ENCODE data around the gene HIRIP3.

The HIRIP3 gene

DNA sequence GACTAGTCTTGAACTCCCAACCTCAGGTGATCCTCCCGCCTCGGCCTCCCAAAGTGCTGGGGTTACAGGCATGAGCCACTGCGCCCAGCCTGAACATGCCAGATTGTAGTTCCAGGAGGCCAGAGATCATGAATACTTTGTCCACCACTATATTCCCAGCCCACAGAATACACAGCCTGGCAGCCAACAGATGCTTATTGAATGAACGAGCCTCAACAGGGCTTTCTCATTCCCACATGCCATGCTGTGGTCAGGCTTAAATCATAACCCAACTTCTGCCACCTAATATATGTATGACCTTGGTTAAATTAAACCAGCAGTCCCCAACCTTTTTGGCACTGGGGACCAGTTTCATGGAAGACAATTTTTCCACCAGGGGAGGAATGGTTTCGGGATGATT, 36.7 kb downstream of the HIRIP3 start:
- no peaks in the 10 kb centered on the region for H3K27me3 ChIP-seq
- no peak for TF ChIP-seq Cebpa-rat (IDR thresholded peaks at IDR 0.05)
- H3K4me2 ChIP-seq: no peak overlapping the region
- H3K4me1 ChIP-seq: peaks cover 14 to 22% (median 19%) of the 10 kb centered on the region in 10 experiments
- no peak overlapping the region for H3K9ac ChIP-seq
- peaks cover 0 to 5% (median 0%) of the 10 kb centered on the region in 11 experiments; a peak in 1 of 22 replicates for H3K36me3 ChIP-seq
- no peak overlapping the region for H3K27ac ChIP-seq
- H3K4me3 ChIP-seq: no peak overlapping the region
- no peaks in the 10 kb centered on the region for H3K9me3 ChIP-seq (replicated peaks in 1 of 11)
- no peaks in the 10 kb centered on the region for H4K20me1 ChIP-seq

DNA sequence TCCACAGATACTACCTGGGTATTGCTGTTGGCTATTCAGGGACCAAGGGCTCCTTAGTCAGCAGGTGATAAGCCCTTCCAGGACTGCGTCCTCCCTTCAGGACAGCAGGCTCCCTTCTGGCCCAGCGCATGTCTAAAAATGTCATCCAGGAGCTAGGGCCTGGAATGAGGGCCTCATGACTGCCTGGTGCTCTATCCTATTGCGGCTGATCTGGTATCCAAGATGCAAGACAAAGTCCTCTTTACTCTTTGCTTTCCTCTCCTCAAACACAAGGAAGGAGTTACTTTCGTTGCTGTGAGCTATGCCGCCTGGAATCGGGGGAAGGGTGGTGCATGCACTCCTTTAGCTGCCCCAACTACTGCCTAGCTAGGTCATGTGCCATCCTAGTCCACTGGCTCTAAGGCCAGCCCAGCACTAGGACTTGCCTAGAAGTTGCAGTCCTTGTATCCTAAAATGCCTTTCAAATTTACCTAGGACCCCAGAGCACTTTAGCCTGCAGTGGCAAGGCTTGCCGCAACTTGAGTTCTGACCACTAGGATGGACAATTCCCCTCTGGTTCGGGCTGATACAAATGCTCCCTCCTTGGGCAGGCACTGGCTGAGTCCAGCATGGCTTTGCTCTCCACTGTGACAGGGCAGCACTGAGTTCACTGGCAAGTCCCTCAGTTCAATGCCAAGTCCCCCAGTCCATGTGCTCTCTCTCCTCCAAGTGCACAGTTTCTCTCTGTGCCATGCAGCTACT, 43.6 kb downstream of the HIRIP3 start:
- Histone ChIP-seq H3K9me3 (replicated peaks in 1 of 11) (peaks cover 18 to 31% (median 21%) of the 10 kb centered on the region in 11 experiments; a peak in 20 of 22 replicates), H3K27ac (no peak overlapping the region), H4K20me1 (no peaks in the 10 kb centered on the region), H3K36me3 (no peaks in the 10 kb centered on the region; a peak in 1 of 22 replicates), H3K27me3 (no peaks in the 10 kb centered on the region), H3K4me3 (no peak overlapping the region), H3K4me2 (no peak overlapping the region), H3K4me1 (no peaks in the 10 kb centered on the region), H3K9ac (no peak overlapping the region)
- TF ChIP-seq Cebpa-rat (IDR thresholded peaks at IDR 0.05): no peak

DNA sequence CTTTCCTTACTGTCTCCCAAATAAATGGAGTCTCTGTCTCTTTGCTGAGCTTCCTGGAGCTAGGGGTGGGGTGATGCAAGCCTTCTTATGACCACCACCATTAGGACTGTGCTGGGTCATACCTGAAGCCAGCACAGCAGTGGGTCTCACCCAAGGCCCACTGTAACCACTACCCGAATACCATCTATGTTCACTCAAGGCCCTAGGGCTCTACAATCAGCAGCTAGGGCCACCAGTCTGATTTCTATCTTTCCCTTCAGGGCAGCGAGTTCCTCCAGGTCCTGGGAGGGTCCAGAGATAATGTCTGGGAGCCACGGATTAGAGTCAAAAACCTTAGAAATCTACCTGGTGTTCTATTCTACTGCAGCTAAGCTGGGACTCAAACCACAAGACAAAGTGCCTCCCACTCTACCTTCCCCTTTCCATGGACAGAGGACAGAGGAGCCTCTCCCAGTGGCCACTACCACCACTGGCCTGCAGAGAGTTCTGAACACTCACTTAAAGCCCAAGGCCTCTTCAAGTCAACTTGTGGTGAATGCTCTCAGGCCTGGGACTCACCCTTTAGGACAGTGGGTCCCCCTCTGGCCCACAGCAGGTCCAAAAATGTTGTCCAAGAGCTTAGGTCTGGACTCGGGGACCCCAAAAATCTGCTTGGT, 44.5 kb downstream of the HIRIP3 start:
- no peak overlapping the region for H3K4me2 ChIP-seq
- no peak overlapping the region for H3K4me3 ChIP-seq
- H3K9ac ChIP-seq: no peak overlapping the region
- no peaks in the 10 kb centered on the region; a peak in 1 of 22 replicates for H3K36me3 ChIP-seq
- TF ChIP-seq Cebpa-rat (IDR thresholded peaks at IDR 0.05): no peak
- no peaks in the 10 kb centered on the region for H4K20me1 ChIP-seq
- no peaks in the 10 kb centered on the region for H3K4me1 ChIP-seq
- H3K9me3 ChIP-seq (replicated peaks in 1 of 11): peaks cover 18 to 31% (median 21%) of the 10 kb centered on the region in 11 experiments; a peak in 20 of 22 replicates
- no peak overlapping the region for H3K27ac ChIP-seq
- H3K27me3 ChIP-seq: no peaks in the 10 kb centered on the region

DNA sequence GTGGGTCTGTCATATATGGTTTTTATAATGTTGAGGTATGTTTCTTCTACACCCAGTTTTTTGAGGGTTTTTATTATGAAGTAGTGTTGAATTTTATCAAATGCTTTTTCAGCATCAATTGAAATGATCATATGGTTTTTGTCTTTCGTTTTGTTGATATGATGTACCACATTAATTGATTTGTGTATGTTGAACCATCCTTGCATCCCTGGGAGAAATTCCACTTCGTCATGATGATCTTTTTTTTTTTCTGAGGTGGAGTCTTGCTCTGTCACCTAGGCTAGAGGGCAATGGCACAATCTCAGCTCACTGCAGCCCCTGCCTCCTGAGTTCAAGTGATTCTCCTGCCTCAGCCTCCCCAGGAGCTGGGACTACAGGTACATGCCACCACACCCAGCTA, 47.5 kb downstream of the HIRIP3 start:
- no peaks in the 10 kb centered on the region for H3K27me3 ChIP-seq
- no peaks in the 10 kb centered on the region for H4K20me1 ChIP-seq
- H3K4me3 ChIP-seq: no peak overlapping the region
- H3K27ac ChIP-seq: no peak overlapping the region
- 0 out of 20 replicates have a peak, but pooled peaks cover 0 to 6% (median 0%) of the 10 kb centered on the region in 10 experiments for H3K4me1 ChIP-seq
- H3K9me3 ChIP-seq (replicated peaks in 1 of 11): peaks cover 18 to 31% (median 21%) of the 10 kb centered on the region in 11 experiments; a peak in 20 of 22 replicates
- no peak for TF ChIP-seq Cebpa-rat (IDR thresholded peaks at IDR 0.05)
- no peak overlapping the region for H3K9ac ChIP-seq
- H3K4me2 ChIP-seq: no peak overlapping the region
- H3K36me3 ChIP-seq: no peaks in the 10 kb centered on the region; a peak in 1 of 22 replicates

DNA sequence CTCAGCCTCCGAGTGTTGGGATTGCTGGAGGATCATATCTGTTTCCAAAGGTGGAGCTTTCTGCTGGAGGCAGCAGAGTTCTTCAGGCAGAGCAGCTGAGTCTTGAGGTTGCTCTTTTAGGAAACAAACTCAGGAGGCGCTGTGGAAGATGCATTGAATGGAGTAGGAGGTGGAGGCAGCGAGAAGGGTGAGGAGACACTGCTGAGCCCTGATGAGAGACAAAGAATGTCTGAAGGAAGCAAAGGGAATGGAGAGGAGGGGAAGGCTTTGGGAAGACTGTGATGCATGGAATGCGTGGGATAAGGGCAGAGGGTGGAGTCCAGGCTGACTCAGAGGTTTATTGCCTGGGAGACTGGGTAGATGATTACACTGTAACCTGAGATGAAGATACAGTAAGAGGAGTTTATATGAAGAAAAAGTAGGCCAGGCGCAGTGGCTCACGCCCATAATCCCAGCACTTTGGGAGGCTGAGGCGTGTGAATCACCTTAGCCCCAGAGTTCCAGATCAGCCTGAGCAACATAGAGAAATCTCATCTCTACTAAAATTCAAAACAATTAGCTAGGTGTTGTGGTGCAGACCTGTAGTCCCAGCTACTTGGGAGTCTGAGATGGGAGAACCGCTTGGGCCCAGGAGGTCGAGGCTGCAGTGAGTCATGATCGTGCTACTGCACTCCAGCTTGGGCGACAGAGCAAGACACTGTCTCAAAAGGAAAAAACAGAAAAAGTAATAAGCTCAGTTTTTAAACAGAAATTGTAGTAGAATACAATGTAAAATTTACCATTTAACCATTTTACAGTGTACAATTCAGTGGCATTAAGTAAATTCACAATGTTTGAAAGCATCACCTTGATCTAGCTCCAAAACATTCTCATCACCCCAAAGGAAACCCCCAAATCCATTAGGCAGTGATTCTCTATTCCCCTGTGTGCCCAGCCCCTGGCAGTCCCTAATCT, 51.3 kb downstream of the HIRIP3 start:
- H3K9me3 ChIP-seq (replicated peaks in 1 of 11): peaks cover 0 to 19% (median 6%) of the 10 kb centered on the region in 11 experiments; a peak in 9 of 22 replicates
- H3K4me1 ChIP-seq: 0 out of 20 replicates have a peak, but pooled peaks cover 0 to 8% (median 0%) of the 10 kb centered on the region in 10 experiments
- no peaks in the 10 kb centered on the region for H3K36me3 ChIP-seq
- no peak overlapping the region for H3K4me2 ChIP-seq
- no peak overlapping the region for H3K9ac ChIP-seq
- TF ChIP-seq Cebpa-rat (IDR thresholded peaks at IDR 0.05): no peak
- no peaks in the 10 kb centered on the region for H3K27me3 ChIP-seq
- H3K4me3 ChIP-seq: no peak overlapping the region
- H4K20me1 ChIP-seq: no peaks in the 10 kb centered on the region
- H3K27ac ChIP-seq: no peak overlapping the region
